Lung (tissue), 12 donors: ENCODE data around the gene LUZP1. TPM values are rescaled to one million over a fixed set of nuclear protein-coding genes. Genes with fewer than 3 reads are reported as not detected.

Experiments
- ATAC-seq: fragments of 200-7000 bp; cut with Tn5 transposase; one replicate; pipeline ENCODE4 v1.9.1; 2020; ENCODE audit warnings: moderate number of reproducible peaks; ENCODE audit not compliant: insufficient read depth, low FRiP score
- DNase-seq, 3 donors: peaks; one replicate each; pipeline ENCODE4 v3.0.0-alpha.2; 2013 to 2017
- H3K27ac ChIP-seq, 2 donors: one replicate each; pipeline ENCODE4 v1.5.1; 2013; ENCODE audit warnings: mild to moderate bottlenecking in 2 of 2, moderate library complexity in 2 of 2, control low read depth in 1 of 2, inconsistent platforms in 1 of 2, low read depth in 1 of 2, low read length in 1 of 2
- H3K27me3 ChIP-seq, 3 donors: one replicate each; pipeline ENCODE4 v1.5.1; 2013; ENCODE audit warnings: low read length in 2 of 3; ENCODE audit not compliant: control insufficient read depth in 3 of 3, insufficient read depth in 3 of 3
- H3K36me3 ChIP-seq, 4 donors: one replicate each; pipeline ENCODE4 v1.5.1; 2013; ENCODE audit warnings: low read length in 4 of 4, mild to moderate bottlenecking in 1 of 4, moderate library complexity in 1 of 4; ENCODE audit not compliant: control insufficient read depth in 4 of 4, insufficient read depth in 4 of 4
- H3K4me1 ChIP-seq, 5 donors: one replicate each; pipeline ENCODE4 v1.5.1; 2013; ENCODE audit warnings: low read length in 5 of 5, mild to moderate bottlenecking in 2 of 5, moderate library complexity in 1 of 5; ENCODE audit not compliant: control insufficient read depth in 5 of 5, insufficient read depth in 5 of 5
- H3K4me3 ChIP-seq: one replicate; pipeline ENCODE4 v1.5.1; 2013; ENCODE audit warnings: mild to moderate bottlenecking, control low read depth, moderate library complexity
- H3K9ac ChIP-seq, 2 donors: one replicate each; pipeline ENCODE4 v1.5.1; 2013; ENCODE audit warnings: low read length in 2 of 2, control low read depth in 1 of 2; ENCODE audit not compliant: insufficient read depth in 1 of 2
- H3K9me3 ChIP-seq, 4 donors: one replicate each; pipeline ENCODE4 v1.5.1; 2013; ENCODE audit warnings: low read length in 3 of 4, mild to moderate bottlenecking in 1 of 4, moderate library complexity in 1 of 4; ENCODE audit not compliant: control insufficient read depth in 4 of 4, insufficient read depth in 3 of 4
- WGBS, 2 donors: extraction: QIAGEN DNeasy Blood & Tissue Kit; methylation state at CpG; one replicate each; pipeline ENCODE4 v1.1.7; 2013; 5-methylcytosine and 5-hydroxymethylcytosine counted together
- polyA plus RNA-seq, 2 donors: library from polyadenylated mRNA; stranded (reverse); fragments of 200-250 nt; gene quantifications; one replicate each; pipeline ENCODE4 v1.2.1, GENCODE V29; 2013
- total RNA-seq, 2 donors: library from RNA; depleted of rRNA in 1 of 2; stranded (reverse); fragments of >200 nt in 1 of 2; gene quantifications; one replicate each; pipeline ENCODE4 v1.2.1, GENCODE V29; 2014 to 2021
- TF ChIP-seq, protein P1 (sequence below): IDR thresholded peaks from 2 replicates; pipeline ENCODE4 v1.5.1; 2012; ENCODE audit warnings: mild to moderate bottlenecking; ENCODE audit errors: control extremely low read depth, extremely low read depth
- donor health status: control.
- donor health status: control.
- donor health status: Bipolar disorder and iron deficiency.
- donor health status: healthy.
- donor health status: DM: yes; HTN: yes; CAD: no.

Gene LUZP1
- total and polyA plus RNA-seq, 4 donors, result 4.0 to 27.5 (median 17.7) TPM

DNA sequence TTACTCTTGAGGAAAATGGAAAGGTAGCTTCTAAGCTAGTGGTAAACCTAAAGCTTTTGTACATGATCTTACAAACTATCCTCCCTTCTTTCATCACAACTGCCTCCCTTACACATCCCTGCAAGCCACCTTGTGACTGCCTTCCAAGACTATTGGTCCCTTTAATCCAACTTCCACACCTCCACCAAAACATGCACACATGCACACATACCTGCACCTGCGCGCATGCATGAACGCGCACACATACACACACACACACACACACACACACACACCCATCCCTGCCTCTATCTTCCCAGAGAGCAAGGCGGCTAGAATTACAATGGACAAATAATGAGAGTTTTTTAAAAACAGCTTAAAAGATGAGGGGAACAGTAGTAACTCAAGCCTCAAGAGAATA lies 58.3 kb downstream of the LUZP1 start:
- peaks cover 3 to 10% (median 5%) of the 10 kb centered on the region in 4 donors for H3K36me3 ChIP-seq
- whole genome bisulfite sequencing, 2 donors, result 98 to 99% methylated on average over 5 of the region's 5 CpGs

DNA sequence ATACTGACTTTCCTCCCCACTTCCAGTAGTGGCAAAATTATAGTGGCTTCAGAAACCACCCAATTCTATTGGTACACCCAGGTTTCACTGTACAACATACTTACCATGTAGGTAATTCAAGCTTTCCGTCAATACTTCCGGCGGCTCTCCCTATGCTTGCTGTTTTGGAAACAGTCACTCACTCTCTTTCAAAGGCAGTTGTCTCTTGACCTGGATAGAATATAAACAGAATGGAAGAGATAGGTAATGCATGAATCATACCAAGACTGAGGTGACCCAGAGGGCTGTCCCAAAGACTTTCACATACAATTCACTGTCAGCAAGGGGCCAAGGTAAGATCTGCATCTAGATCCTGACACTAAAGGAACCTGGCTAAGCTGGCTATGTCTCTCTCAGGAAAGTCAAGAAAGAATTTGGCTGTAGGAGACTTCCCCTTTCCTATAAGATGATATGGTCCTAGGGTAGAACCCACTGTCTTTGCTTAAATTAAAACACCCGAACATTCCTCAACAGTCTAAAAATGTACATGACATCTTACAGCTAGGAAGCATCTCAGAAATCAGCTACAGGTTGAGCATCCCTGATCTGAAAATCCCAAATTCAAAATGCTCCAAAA lies 59.6 kb downstream of the LUZP1 start:
- no peak overlapping the region for H3K9ac ChIP-seq
- ATAC-seq (no peak), DNase-seq (no peak)
- WGBS, 2 donors, result 80 to 94% methylated on average over 4 of the region's 4 CpGs
- no peak overlapping the region for H3K4me3 ChIP-seq
- H3K27me3 ChIP-seq, result no peaks in the 10 kb centered on the region
- no peak overlapping the region for H3K27ac ChIP-seq
- H3K36me3 ChIP-seq, result peaks cover 3 to 10% (median 5%) of the 10 kb centered on the region in 4 donors
- H3K4me1 ChIP-seq, result peaks cover 4 to 34% (median 7%) of the 10 kb centered on the region in 5 donors
- TF ChIP-seq, protein P1, sequence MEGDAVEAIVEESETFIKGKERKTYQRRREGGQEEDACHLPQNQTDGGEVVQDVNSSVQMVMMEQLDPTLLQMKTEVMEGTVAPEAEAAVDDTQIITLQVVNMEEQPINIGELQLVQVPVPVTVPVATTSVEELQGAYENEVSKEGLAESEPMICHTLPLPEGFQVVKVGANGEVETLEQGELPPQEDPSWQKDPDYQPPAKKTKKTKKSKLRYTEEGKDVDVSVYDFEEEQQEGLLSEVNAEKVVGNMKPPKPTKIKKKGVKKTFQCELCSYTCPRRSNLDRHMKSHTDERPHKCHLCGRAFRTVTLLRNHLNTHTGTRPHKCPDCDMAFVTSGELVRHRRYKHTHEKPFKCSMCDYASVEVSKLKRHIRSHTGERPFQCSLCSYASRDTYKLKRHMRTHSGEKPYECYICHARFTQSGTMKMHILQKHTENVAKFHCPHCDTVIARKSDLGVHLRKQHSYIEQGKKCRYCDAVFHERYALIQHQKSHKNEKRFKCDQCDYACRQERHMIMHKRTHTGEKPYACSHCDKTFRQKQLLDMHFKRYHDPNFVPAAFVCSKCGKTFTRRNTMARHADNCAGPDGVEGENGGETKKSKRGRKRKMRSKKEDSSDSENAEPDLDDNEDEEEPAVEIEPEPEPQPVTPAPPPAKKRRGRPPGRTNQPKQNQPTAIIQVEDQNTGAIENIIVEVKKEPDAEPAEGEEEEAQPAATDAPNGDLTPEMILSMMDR, result no peak
- no peaks in the 10 kb centered on the region for H3K9me3 ChIP-seq

More for the DNA sequence above, 58.3 kb downstream of the LUZP1 start:
- TF ChIP-seq, protein P1, result no peak
- no peak overlapping the region for H3K4me3 ChIP-seq
- H3K27ac ChIP-seq, result no peak overlapping the region
- DNase-seq (no peak), ATAC-seq (no peak)
- H3K27me3 ChIP-seq, result no peaks in the 10 kb centered on the region
- no peaks in the 10 kb centered on the region for H3K9me3 ChIP-seq
- peaks cover 2 to 29% (median 17%) of the 10 kb centered on the region in 5 donors for H3K4me1 ChIP-seq
- no peak overlapping the region for H3K9ac ChIP-seq

DNA sequence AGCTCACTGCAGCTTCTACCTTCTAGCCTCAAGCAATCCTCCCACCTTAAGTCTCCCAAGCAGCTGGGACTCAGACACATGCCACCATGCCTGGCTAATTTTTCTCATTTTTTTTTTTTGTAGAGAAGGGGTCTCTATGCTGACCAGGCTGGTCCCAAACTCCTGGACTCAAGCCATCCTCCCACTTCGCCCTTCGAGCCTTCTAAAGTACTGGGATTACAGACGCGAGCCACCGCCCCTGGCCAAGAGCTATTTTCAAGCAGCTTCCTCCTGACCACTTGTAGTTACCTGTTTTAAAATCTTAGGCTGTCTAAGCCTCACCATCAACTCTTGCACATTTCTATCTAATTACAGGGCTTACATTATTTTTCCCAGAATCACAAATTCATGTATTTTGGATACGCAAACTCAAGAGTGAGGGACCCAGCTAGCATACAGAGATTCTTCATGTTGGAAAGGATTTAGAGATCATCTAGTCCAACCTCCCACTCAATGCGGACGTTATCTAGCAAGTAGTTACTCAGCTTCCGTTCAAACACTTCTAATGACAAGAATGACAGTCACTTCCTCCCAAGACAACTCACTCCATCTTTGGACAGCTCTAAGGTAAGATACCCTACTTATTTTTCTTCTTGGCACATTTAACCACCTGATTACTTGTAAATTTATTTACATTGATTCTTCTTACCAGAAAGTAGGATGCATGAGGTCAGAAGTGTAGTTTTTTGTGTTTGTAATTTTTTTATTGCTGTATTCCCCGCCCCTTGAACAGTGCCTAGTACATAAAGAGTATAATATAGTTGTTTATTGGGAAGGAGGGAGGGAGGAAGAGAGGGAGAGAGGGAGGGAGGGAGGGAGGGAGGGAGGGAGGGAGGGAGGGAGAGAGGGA lies 65.4 kb downstream of the LUZP1 start:
- Histone ChIP-seq H3K4me1 (peaks cover 0 to 50% (median 6%) of the 10 kb centered on the region in 5 donors), H3K27me3 (no peaks in the 10 kb centered on the region), H3K36me3 (peaks cover 0 to 8% (median 4%) of the 10 kb centered on the region in 4 donors), H3K4me3 (no peak overlapping the region), H3K9ac (no peak overlapping the region), H3K27ac (peak overlapping the region; percentile 55 to 70), H3K9me3 (no peaks in the 10 kb centered on the region)
- ATAC-seq (no peak), DNase-seq (peak in 1 of 3 donors; percentile 27)
- WGBS, 2 donors, result 51 to 52% methylated on average over 10 of the region's 10 CpGs
- TF ChIP-seq, protein P1, result no peak
